ENCODE results near the gene GAS6. TPM values are rescaled to one million over a fixed set of nuclear protein-coding genes. Genes with fewer than 3 reads are reported as not detected.

Gene GAS6
- total and polyA plus RNA-seq, 2 donors (not counting 1 experiment from before 2014, with no cell fraction given): 0.25 to 0.78 TPM

GRCh38 chr13:113820813-113821651, 42.8 kb downstream of the GAS6 start:
- Histone ChIP-seq H3K36me3 (replicated peaks in 1 of 2; ENCODE audit: control extremely low read depth in 1 of 2, control insufficient read depth in 1 of 2, extremely low read depth in 1 of 2, insufficient read depth in 2 of 2, low read length in 1 of 2) (peaks cover 0 to 3% of the 10 kb centered on the region in 2 experiments), H3K79me2 (ENCODE audit: control insufficient read depth, insufficient read depth, low read length) (peaks cover 72% of the 10 kb centered on the region), H3K4me2 (replicated peaks; ENCODE audit: low read depth, low read length, poor library complexity, severe bottlenecking) (no peak overlapping the region), H3K9me3 (ENCODE audit: control extremely low read depth in 1 of 3, control insufficient read depth in 2 of 3, insufficient read depth in 1 of 3, low read length in 2 of 3) (peaks cover 0 to 35% (median 0%) of the 10 kb centered on the region in 3 donors), H3K4me3 (ENCODE audit: control extremely low read depth in 1 of 5, extremely low read depth in 1 of 5, insufficient read depth in 1 of 5, low read depth in 2 of 5, low read length in 4 of 5) (no peak overlapping the region), H2AFZ (ENCODE audit: insufficient read depth, low read depth, low read length, poor library complexity, severe bottlenecking) (no peak overlapping the region), H3K4me1 (ENCODE audit: control insufficient read depth in 2 of 2, insufficient read depth in 2 of 2, low read length in 2 of 2) (peaks cover 9 to 10% of the 10 kb centered on the region in 2 donors), H3K27ac (ENCODE audit: low read length in 2 of 2) (no peak overlapping the region), H3K9ac (ENCODE audit: low read length) (no peak overlapping the region), H3K27me3 (replicated peaks in 1 of 4; ENCODE audit: control extremely low read depth in 1 of 4, control insufficient read depth in 3 of 4, insufficient read depth in 4 of 4, low read length in 3 of 4) (no peaks in the 10 kb centered on the region), H4K20me1 (ENCODE audit: control insufficient read depth, insufficient read depth, low read length, poor library complexity, severe bottlenecking) (peaks cover 79% of the 10 kb centered on the region)
- CTCF ChIA-PET: no interaction called here
- WGBS (ENCODE audit: insufficient coverage): 96% methylated on average over 54 of the region's 54 CpGs
- no peak for ATAC-seq (ENCODE audit: low read depth)
- H3K27ac Mint-ChIP-seq: no peak overlapping the region
- H3K27me3 Mint-ChIP-seq: no peaks in the 10 kb centered on the region
- POLR2A ChIA-PET: no interaction called here
- TF ChIP-seq EZH2 (IDR thresholded peaks at IDR 0.05; ENCODE audit: borderline replicate concordance, insufficient read depth, low read depth, low read length, poor library complexity, severe bottlenecking) (no peak), CTCF (IDR thresholded peaks at IDR 0.05) (no peak)
- intact Hi-C loops (cut with micrococcal nuclease): no loop called here
- no peak for DNase-seq
- H3K9me3 Mint-ChIP-seq (ENCODE audit: insufficient read depth): no peaks in the 10 kb centered on the region
- no peak overlapping the region for H3K4me3 Mint-ChIP-seq
- peaks cover 15% of the 10 kb centered on the region for H3K4me1 Mint-ChIP-seq
